HL-60 (cell line): Measurements from ENCODE around the gene LMO4.

Experiments used
- DNase-seq, 2 experiments: peaks; one replicate each; pipeline ENCODE4 v3.0.0-alpha.2; 2010 to 2020; ENCODE audit warnings: low read depth in 1 of 2, low spot score in 1 of 2
- H3K27ac ChIP-seq: fragments of 250-450 bp; sonication (Bioruptor Pico); replicated peaks from 2 replicates; pipeline ENCODE4 v1.5.1; 2020; ENCODE audit warnings: mild to moderate bottlenecking, moderate library complexity
- H3K27me3 ChIP-seq: fragments of 250-450 bp; sonication (Bioruptor Pico); 2 replicates; pipeline ENCODE4 v1.5.1; 2021; ENCODE audit warnings: mild to moderate bottlenecking, moderate library complexity; ENCODE audit not compliant: insufficient read depth, poor library complexity, severe bottlenecking
- H3K4me3 ChIP-seq: replicated peaks from 2 replicates; pipeline ENCODE4 v1.5.1; 2011; ENCODE audit warnings: mild to moderate bottlenecking, control low read depth, low read length; ENCODE audit not compliant: insufficient read depth
- GABPA ChIP-seq: IDR thresholded peaks from 2 replicates; pipeline ENCODE4 v1.6.1; 2012; ENCODE audit warnings: low read depth
- POLR2AphosphoS5 ChIP-seq: IDR thresholded peaks from 2 replicates; pipeline ENCODE4 v1.6.1; 2012; ENCODE audit warnings: low read depth
- SPI1 ChIP-seq: IDR thresholded peaks from 2 replicates; pipeline ENCODE4 v1.6.1; 2012; ENCODE audit warnings: low read depth, mild to moderate bottlenecking, borderline replicate concordance
- TF ChIP-seq, protein P1 (sequence below): IDR thresholded peaks from 2 replicates; pipeline ENCODE4 v1.6.1; 2012; ENCODE audit warnings: low read depth; ENCODE audit not compliant: insufficient replicate concordance
- TF ChIP-seq, protein P2 (sequence below): IDR thresholded peaks from one replicate; pipeline ENCODE4 v1.5.1; 2011; ENCODE audit warnings: low read length, control low read depth, inconsistent platforms; ENCODE audit not compliant: insufficient read depth

The LMO4 gene

DNA sequence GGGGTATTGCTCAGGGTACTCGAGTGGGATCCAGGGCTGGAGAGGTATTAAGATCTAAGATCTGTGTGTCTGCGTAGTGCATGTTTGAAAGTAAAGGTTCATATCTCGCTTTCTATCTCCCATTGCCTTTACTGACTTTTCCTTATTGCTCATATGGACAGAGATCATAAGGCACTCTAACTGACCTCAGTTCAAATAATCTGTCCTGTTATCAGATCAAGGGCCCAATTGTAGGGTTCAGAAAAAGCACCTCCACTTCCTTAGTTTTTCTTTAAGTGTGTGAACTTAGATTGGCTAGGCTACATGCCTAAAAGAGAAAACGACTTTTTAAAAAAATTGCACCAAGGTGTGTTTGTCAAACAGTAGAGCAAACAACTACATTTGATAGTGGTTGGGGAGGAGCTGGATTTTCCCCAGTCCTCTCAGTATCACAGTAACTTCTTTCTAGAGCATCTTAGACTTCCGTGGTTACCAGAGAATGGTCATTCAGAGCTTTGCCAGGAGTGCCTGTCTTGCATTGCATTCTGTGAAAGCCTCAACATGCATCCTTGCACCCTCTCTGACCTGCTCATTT lies 57.6 kb downstream of the LMO4 start:
- Histone ChIP-seq H3K4me3 (no peak overlapping the region), H3K27me3 (no peaks in the 10 kb centered on the region), H3K27ac (no peak overlapping the region)
- DNase-seq, result no peak
- TF ChIP-seq, protein P1, sequence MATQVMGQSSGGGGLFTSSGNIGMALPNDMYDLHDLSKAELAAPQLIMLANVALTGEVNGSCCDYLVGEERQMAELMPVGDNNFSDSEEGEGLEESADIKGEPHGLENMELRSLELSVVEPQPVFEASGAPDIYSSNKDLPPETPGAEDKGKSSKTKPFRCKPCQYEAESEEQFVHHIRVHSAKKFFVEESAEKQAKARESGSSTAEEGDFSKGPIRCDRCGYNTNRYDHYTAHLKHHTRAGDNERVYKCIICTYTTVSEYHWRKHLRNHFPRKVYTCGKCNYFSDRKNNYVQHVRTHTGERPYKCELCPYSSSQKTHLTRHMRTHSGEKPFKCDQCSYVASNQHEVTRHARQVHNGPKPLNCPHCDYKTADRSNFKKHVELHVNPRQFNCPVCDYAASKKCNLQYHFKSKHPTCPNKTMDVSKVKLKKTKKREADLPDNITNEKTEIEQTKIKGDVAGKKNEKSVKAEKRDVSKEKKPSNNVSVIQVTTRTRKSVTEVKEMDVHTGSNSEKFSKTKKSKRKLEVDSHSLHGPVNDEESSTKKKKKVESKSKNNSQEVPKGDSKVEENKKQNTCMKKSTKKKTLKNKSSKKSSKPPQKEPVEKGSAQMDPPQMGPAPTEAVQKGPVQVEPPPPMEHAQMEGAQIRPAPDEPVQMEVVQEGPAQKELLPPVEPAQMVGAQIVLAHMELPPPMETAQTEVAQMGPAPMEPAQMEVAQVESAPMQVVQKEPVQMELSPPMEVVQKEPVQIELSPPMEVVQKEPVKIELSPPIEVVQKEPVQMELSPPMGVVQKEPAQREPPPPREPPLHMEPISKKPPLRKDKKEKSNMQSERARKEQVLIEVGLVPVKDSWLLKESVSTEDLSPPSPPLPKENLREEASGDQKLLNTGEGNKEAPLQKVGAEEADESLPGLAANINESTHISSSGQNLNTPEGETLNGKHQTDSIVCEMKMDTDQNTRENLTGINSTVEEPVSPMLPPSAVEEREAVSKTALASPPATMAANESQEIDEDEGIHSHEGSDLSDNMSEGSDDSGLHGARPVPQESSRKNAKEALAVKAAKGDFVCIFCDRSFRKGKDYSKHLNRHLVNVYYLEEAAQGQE, result no peak
- TF ChIP-seq SPI1, result no peak
- TF ChIP-seq, protein P2, sequence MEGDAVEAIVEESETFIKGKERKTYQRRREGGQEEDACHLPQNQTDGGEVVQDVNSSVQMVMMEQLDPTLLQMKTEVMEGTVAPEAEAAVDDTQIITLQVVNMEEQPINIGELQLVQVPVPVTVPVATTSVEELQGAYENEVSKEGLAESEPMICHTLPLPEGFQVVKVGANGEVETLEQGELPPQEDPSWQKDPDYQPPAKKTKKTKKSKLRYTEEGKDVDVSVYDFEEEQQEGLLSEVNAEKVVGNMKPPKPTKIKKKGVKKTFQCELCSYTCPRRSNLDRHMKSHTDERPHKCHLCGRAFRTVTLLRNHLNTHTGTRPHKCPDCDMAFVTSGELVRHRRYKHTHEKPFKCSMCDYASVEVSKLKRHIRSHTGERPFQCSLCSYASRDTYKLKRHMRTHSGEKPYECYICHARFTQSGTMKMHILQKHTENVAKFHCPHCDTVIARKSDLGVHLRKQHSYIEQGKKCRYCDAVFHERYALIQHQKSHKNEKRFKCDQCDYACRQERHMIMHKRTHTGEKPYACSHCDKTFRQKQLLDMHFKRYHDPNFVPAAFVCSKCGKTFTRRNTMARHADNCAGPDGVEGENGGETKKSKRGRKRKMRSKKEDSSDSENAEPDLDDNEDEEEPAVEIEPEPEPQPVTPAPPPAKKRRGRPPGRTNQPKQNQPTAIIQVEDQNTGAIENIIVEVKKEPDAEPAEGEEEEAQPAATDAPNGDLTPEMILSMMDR, result no peak
- TF ChIP-seq GABPA, result no peak
- no peak for TF ChIP-seq POLR2AphosphoS5

DNA sequence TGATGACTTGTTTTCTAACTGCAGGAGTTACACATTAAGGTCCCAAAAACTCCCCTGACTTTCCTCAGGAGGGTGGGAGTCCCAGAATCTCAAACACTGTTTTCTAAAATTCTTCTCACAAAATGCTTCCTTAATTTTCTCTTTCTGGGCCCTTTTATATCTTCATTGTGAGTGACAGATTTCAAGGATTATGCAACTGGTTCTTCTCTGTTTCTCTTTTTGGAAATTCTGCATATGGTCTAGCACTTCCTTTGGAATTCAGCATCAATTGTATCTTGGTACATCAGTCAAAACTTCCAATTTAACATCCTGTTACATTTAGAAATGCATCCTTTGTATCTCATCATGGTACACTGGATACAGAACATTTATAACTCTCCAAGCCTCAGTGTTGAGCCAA lies 59.7 kb downstream of the LMO4 start:
- no peak for DNase-seq
- Histone ChIP-seq H3K27me3 (no peaks in the 10 kb centered on the region), H3K27ac (no peak overlapping the region), H3K4me3 (no peak overlapping the region)
- TF ChIP-seq, protein P1, result no peak
- TF ChIP-seq, protein P2, result no peak
- TF ChIP-seq SPI1 (no peak), POLR2AphosphoS5 (no peak), GABPA (no peak)

DNA sequence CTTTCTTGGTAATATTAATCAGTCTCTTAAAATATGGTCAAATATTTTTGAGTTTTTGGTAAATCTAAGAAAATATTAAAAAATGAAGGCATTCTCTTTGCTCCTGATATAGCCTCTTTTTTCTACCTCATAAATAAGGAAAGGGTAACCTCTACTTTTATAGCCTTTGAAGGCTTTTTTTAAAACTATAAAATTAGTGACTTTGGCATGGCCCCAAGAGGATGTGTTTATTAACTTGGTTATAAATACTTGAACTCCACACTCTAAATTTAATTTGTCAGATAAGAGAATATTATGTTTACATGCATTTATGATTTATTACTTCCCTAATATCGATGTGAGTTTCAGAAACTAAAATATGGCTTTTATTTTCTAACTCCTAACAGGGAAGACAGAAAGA lies 60.3 kb downstream of the LMO4 start:
- TF ChIP-seq, protein P1, result no peak
- TF ChIP-seq SPI1 (no peak), POLR2AphosphoS5 (no peak), GABPA (no peak)
- TF ChIP-seq, protein P2, result no peak
- Histone ChIP-seq H3K27ac (no peak overlapping the region), H3K27me3 (no peaks in the 10 kb centered on the region), H3K4me3 (no peak overlapping the region)
- DNase-seq, result no peak
